ENCODE data around the gene RAB8B.
A peak's percentile ranks its signal among the peaks of the same experiment; 100 is the strongest.

Gene RAB8B

GRCh38 chr15:63191895-63192618, 2.7 kb downstream of the RAB8B start:
- DNase-seq (ENCODE audit: low spot score), result peak; percentile 57
- no peak for TF ChIP-seq CTCF (IDR thresholded peaks at IDR 0.05; ENCODE audit: extremely low read depth, missing control alignments)

GRCh38 chr15:63192619-63193206, 3.3 kb downstream of the RAB8B start:
- no peak for DNase-seq (ENCODE audit: low spot score)
- TF ChIP-seq CTCF (IDR thresholded peaks at IDR 0.05; ENCODE audit: extremely low read depth, missing control alignments), result no peak

GRCh38 chr15:63194302-63194701, 4.9 kb downstream of the RAB8B start:
- no peak for DNase-seq (ENCODE audit: low spot score)
- no peak for TF ChIP-seq CTCF (IDR thresholded peaks at IDR 0.05; ENCODE audit: extremely low read depth, missing control alignments)

GRCh38 chr15:63194880-63195568, 5.6 kb downstream of the RAB8B start:
- TF ChIP-seq CTCF (IDR thresholded peaks at IDR 0.05; ENCODE audit: extremely low read depth, missing control alignments), result no peak
- DNase-seq (ENCODE audit: low spot score), result no peak

GRCh38 chr15:63195569-63196015, 6.2 kb downstream of the RAB8B start:
- no peak for DNase-seq (ENCODE audit: low spot score)
- no peak for TF ChIP-seq CTCF (IDR thresholded peaks at IDR 0.05; ENCODE audit: extremely low read depth, missing control alignments)

GRCh38 chr15:63196842-63197241, 7.4 kb downstream of the RAB8B start:
- no peak for DNase-seq (ENCODE audit: low spot score)
- TF ChIP-seq CTCF (IDR thresholded peaks at IDR 0.05; ENCODE audit: extremely low read depth, missing control alignments), result no peak

GRCh38 chr15:63197626-63198025, 8.2 kb downstream of the RAB8B start:
- TF ChIP-seq CTCF (IDR thresholded peaks at IDR 0.05; ENCODE audit: extremely low read depth, missing control alignments), result no peak
- DNase-seq (ENCODE audit: low spot score), result no peak
